PC-9 (cell line): Measurements from ENCODE around the gene PTPN2.

Experiments
- EZH2 ChIP-seq: fragments of 200-600 bp; sonication (generic); IDR thresholded peaks from 2 replicates; pipeline ENCODE4 v1.8.0; 2017; ENCODE audit warnings: antibody characterized with exemption, low read depth
- TF ChIP-seq, protein P1 (sequence below): fragments of 200-600 bp; sonication (generic); conservative IDR thresholded peaks from 2 replicates; pipeline ENCODE4 v1.6.1; 2017; ENCODE audit warnings: mixed run types, antibody characterized with exemption, mild to moderate bottlenecking, moderate library complexity

DNA sequence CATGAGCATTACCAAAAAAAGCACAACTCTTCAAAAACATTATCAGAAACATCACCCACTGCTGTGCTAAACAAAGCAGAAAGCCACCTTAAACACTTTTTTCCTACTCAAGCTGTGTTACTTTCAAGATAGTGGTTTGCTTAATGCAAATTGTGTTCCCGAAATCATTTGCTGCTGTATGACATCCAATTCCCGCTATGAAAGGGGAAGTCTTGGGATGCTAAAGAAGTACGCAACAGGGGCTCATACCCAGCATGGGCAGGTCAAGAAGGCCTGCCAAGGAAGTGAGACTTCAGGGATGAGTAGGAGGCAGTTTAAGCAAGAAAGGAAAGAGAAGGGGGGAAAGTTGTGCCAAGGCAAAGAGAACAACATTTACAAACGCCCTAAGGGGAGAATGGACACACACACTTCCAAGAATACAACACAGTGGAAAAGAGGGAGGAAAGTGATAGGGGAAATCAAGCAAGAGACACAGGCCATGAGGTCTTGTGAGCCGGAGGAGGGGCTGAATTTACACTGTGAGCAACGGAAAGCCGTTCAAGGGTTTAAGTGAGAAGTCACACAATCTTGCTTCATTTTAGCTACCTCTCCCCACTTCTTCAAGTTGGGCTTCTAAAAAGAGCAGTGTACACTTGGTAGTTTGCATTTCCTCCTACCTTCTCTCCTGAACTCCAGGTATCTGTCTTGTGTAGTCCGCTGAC, 4.0 kb downstream of the PTPN2 start:
- TF ChIP-seq, protein P1, sequence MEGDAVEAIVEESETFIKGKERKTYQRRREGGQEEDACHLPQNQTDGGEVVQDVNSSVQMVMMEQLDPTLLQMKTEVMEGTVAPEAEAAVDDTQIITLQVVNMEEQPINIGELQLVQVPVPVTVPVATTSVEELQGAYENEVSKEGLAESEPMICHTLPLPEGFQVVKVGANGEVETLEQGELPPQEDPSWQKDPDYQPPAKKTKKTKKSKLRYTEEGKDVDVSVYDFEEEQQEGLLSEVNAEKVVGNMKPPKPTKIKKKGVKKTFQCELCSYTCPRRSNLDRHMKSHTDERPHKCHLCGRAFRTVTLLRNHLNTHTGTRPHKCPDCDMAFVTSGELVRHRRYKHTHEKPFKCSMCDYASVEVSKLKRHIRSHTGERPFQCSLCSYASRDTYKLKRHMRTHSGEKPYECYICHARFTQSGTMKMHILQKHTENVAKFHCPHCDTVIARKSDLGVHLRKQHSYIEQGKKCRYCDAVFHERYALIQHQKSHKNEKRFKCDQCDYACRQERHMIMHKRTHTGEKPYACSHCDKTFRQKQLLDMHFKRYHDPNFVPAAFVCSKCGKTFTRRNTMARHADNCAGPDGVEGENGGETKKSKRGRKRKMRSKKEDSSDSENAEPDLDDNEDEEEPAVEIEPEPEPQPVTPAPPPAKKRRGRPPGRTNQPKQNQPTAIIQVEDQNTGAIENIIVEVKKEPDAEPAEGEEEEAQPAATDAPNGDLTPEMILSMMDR: no peak
- TF ChIP-seq EZH2: no peak
